Suprapubic skin (tissue), 4 donors: ENCODE measurements around the gene IGSF9.
"Not testable (repeated sequence)": the region's sequence is repeated elsewhere in the genome, so short reads cannot be mapped to it uniquely, and the experiment has no call there.

Source experiments
- EP300 ChIP-seq: sonication (generic); formaldehyde crosslinking; IDR thresholded peaks from one replicate; pipeline ENCODE4 v1.6.1; 2017; ENCODE audit warnings: antibody characterized with exemption
- POLR2AphosphoS5 ChIP-seq, 3 donors: sonication (generic); formaldehyde crosslinking; IDR thresholded peaks; one replicate each; pipeline ENCODE4 v1.6.1; 2017; ENCODE audit warnings: antibody characterized with exemption in 3 of 3

DNA sequence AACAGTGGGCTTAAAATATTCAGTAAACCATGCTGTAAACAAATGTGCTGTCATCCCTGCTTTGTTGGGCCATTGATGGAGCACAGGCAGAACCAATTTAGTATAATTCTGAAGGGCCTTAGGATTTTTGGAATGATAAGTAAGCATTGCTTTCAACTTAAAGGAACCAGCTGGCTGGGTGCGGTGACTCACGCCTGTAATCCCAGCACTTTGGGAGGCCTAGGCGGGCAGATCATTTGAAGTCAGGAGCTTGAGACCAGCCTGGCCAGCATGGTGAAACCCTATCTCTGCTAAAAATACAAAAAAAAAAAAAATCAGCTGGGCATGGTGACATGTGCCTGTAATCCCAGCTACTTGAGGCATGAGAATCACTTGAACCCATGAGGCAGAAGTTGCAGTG is 41.4 kb downstream of the IGSF9 start:
- not testable (repeated sequence) for TF ChIP-seq POLR2AphosphoS5 (IDR thresholded peaks at IDR 0.05); EP300
